ENCODE results near the gene NUDT16. TPM values are rescaled to one million over a fixed set of nuclear protein-coding genes. Genes with fewer than 3 reads are reported as not detected.

NUDT16 gene
- 10 to 100 TPM in 3 of 4 donors, 1 to 10 TPM in 1; 10.0 to 18.3 (median 14.4) TPM for total RNA-seq

GRCh38 chr3:131381445-131382291 is at the start of gene NUDT16:
NUDT16 (plus strand) TSS chr3:131381774; CDS start chr3:131381805, 31 bp downstream.
- ATAC-seq: peak; percentile 93 to 94
- Histone ChIP-seq H3K4me3 (peak within 1 kb of the TSS; percentile 83 to 97 (median 92)), H3K4me1 (peaks cover 28 to 43% of the 10 kb centered on the region in 2 donors), H3K36me3 (peaks cover 0 to 20% of the 10 kb centered on the region in 2 donors), H3K9me3 (no peaks in the 10 kb centered on the region), H3K27ac (peak within 1 kb of the TSS; percentile 90 to 94 (median 92)), H3K27me3 (no peaks in the 10 kb centered on the region)
- TF ChIP-seq CTCF (IDR thresholded peaks at IDR 0.05 in 4 of 5, conservative IDR thresholded peaks at IDR 0.05 in 1 of 5): no peak
- TF ChIP-seq POLR2A (IDR thresholded peaks at IDR 0.05): peak; percentile 82 to 87
- DNase-seq: peak; percentile 100
- intact Hi-C loops (cut with DNase I; ENCODE audit: low total_unique reads): loop anchor here (2.0 to 10.0 kb wide), 3 partner anchors 121 to 1341 kb away; partner anchors contain the start of genes ATP2C1, MRPL3 and NPHP3
- in situ Hi-C loops (cut with MboI; ENCODE audit: low sequenced_read_pairs in 4 of 4): no loop called here

- intact Hi-C loops (cut with DNase I; ENCODE audit: low total_unique reads): no loop called here
- ATAC-seq (no peak), DNase-seq (no peak)
- Histone ChIP-seq H3K27ac (peak overlapping the region in 1 of 4 donors; percentile 0), H3K9me3 (peaks cover 0 to 5% (median 0%) of the 10 kb centered on the region in 3 donors), H3K4me3 (no peak overlapping the region), H3K4me1 (no peaks in the 10 kb centered on the region), H3K27me3 (no peaks in the 10 kb centered on the region), H3K36me3 (no peaks in the 10 kb centered on the region)
- in situ Hi-C loops (cut with MboI; ENCODE audit: low sequenced_read_pairs in 4 of 4): no loop called here
- TF ChIP-seq CTCF (IDR thresholded peaks at IDR 0.05 in 4 of 5, conservative IDR thresholded peaks at IDR 0.05 in 1 of 5): no peak
- no peak for TF ChIP-seq POLR2A (IDR thresholded peaks at IDR 0.05)
Observed at GRCh38 chr3:131338948-131339640, 42.5 kb upstream of the NUDT16 start.

- in situ Hi-C loops (cut with MboI; ENCODE audit: low sequenced_read_pairs in 4 of 4) (no loop called here), intact Hi-C loops (cut with DNase I; ENCODE audit: low total_unique reads) (no loop called here)
- TF ChIP-seq CTCF (IDR thresholded peaks at IDR 0.05 in 4 of 5, conservative IDR thresholded peaks at IDR 0.05 in 1 of 5) (no peak), POLR2A (IDR thresholded peaks at IDR 0.05) (no peak)
- Histone ChIP-seq H3K27me3 (no peaks in the 10 kb centered on the region), H3K4me1 (no peaks in the 10 kb centered on the region), H3K9me3 (peaks cover 0 to 5% (median 0%) of the 10 kb centered on the region in 3 donors), H3K36me3 (no peaks in the 10 kb centered on the region), H3K27ac (no peak overlapping the region), H3K4me3 (no peak overlapping the region)
- no peak for ATAC-seq
- no peak for DNase-seq
Observed at GRCh38 chr3:131341761-131342160, 39.8 kb upstream of the NUDT16 start.

GRCh38 chr3:131348911-131349310 is 32.7 kb upstream of the NUDT16 start:
- in situ Hi-C loops (cut with MboI; ENCODE audit: low sequenced_read_pairs in 4 of 4): no loop called here
- ATAC-seq (no peak), DNase-seq (no peak)
- Histone ChIP-seq H3K27me3 (no peaks in the 10 kb centered on the region), H3K36me3 (no peaks in the 10 kb centered on the region), H3K4me1 (peaks cover 10 to 16% of the 10 kb centered on the region in 2 donors), H3K27ac (no peak overlapping the region), H3K9me3 (no peaks in the 10 kb centered on the region), H3K4me3 (no peak overlapping the region)
- TF ChIP-seq POLR2A (IDR thresholded peaks at IDR 0.05) (no peak), CTCF (IDR thresholded peaks at IDR 0.05 in 4 of 5, conservative IDR thresholded peaks at IDR 0.05 in 1 of 5) (no peak)
- intact Hi-C loops (cut with DNase I; ENCODE audit: low total_unique reads): no loop called here
